IPS-15b (cell line): ENCODE data around the gene PLA2G10.
"Not testable (repeated sequence)": the region's sequence is repeated elsewhere in the genome, so short reads cannot be mapped to it uniquely, and the experiment has no call there.

Experiments
- H3K27me3 ChIP-seq: one replicate; pipeline ENCODE4 v1.6.1; 2013; ENCODE audit warnings: low read length; ENCODE audit not compliant: control insufficient read depth, insufficient read depth
- H3K36me3 ChIP-seq: one replicate; pipeline ENCODE4 v1.6.1; 2013; ENCODE audit warnings: low read length; ENCODE audit not compliant: control insufficient read depth, insufficient read depth
- H3K4me1 ChIP-seq: one replicate; pipeline ENCODE4 v1.6.1; 2013; ENCODE audit warnings: mild to moderate bottlenecking, low read length; ENCODE audit not compliant: control insufficient read depth, insufficient read depth
- H3K4me3 ChIP-seq: one replicate; pipeline ENCODE4 v1.5.1; 2013; ENCODE audit warnings: low read depth, low read length
- H3K9ac ChIP-seq: one replicate; pipeline ENCODE4 v1.6.1; 2013; ENCODE audit warnings: low read depth, mild to moderate bottlenecking, low read length
- H3K9me3 ChIP-seq: one replicate; pipeline ENCODE4 v1.6.1; 2013; ENCODE audit warnings: mild to moderate bottlenecking, low read length; ENCODE audit not compliant: control insufficient read depth, insufficient read depth

Gene PLA2G10

DNA sequence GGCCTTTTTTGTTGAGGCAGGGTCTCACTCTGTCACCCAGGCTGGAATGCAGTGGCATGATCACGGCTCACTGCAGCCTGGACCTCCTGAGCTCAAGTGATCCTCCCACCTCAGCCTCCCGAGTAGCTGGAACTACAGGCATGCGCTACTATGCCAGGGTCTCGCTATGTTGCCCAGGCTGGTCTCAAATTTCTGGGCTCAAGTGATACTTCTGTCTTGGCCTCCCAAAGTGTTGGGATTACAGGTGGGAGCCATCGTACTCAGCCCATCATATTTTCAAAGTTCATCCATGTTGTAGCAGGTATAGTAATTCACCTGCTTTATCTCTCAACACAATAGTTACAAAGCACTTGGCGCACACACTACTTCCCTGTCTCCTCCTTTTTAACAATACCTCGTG, 13.7 kb downstream of the PLA2G10 start:
- not testable (repeated sequence) for H3K4me1 ChIP-seq, H3K27me3 ChIP-seq, H3K4me3 ChIP-seq, H3K9me3 ChIP-seq, H3K36me3 ChIP-seq, H3K9ac ChIP-seq

- Histone ChIP-seq H3K4me1 (no peaks in the 10 kb centered on the region), H3K36me3 (peaks cover 2% of the 10 kb centered on the region), H3K9me3 (no peaks in the 10 kb centered on the region), H3K4me3 (no peak overlapping the region), H3K9ac (no peak overlapping the region), H3K27me3 (no peaks in the 10 kb centered on the region)
These were observed 15.2 kb downstream of the PLA2G10 start for GRCh38 chr16:14678748-14679497.

GRCh38 chr16:14677627-14678026, 16.5 kb downstream of the PLA2G10 start:
- Histone ChIP-seq H3K27me3 (no peaks in the 10 kb centered on the region), H3K9ac (no peak overlapping the region), H3K4me3 (no peak overlapping the region), H3K36me3 (peaks cover 2% of the 10 kb centered on the region), H3K4me1 (no peaks in the 10 kb centered on the region), H3K9me3 (no peaks in the 10 kb centered on the region)

DNA sequence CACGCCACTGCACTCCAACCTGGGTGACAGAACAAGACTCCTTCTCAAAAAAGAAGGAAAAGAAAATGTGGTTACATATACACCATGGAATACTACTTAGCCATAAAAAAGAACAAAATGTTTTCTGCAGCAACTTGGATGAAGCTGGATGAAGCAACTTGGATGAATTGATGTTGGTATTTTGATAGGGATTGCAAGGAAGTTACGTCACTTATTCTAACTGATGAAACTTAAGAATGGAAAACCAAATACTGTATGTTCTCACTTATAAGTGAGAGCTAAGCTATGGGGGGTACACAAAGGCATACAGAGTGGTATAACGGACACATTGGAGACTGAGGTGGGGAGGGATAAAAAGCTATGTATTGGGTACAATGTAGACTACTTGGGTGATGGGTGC, 17.5 kb downstream of the PLA2G10 start:
- Histone ChIP-seq H3K4me1 (no peaks in the 10 kb centered on the region), H3K36me3 (peaks cover 2% of the 10 kb centered on the region)

DNA sequence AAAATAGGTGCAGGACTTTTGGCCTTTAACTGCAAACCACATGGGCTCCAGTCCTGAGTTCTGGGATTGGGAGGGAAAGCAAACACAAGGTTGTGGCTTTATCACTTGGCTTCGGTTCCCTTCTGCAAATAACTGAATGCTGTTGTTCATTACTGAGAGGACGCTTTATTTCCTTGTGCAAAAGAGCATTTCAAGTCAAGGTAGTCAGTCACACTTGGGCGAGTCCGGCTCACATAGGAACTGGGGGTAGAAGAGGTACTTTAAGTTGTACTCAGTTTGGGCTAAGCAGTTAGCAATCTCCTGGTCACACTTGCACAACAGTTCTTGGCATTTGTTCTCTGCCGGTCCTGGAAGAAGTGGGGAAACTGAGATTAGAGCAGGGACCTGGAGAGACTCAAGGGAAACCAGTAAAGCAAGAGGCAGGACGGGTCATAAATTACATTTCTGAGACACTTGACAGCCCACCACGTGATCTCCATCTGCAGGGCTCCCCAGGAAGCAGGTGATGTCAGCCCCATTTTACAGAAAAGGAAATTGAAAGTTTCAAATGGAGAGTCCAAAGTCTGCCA, 21.6 kb downstream of the PLA2G10 start:
- H3K4me3 ChIP-seq = no peak overlapping the region
- no peak overlapping the region for H3K9ac ChIP-seq
- no peaks in the 10 kb centered on the region for H3K4me1 ChIP-seq
- no peaks in the 10 kb centered on the region for H3K9me3 ChIP-seq
- peaks cover 9% of the 10 kb centered on the region for H3K36me3 ChIP-seq
- H3K27me3 ChIP-seq = no peaks in the 10 kb centered on the region

More for the DNA sequence above, 17.5 kb downstream of the PLA2G10 start:
- no peak overlapping the region for H3K4me3 ChIP-seq
- no peak overlapping the region for H3K9ac ChIP-seq
- H3K9me3 ChIP-seq = no peaks in the 10 kb centered on the region
- no peaks in the 10 kb centered on the region for H3K27me3 ChIP-seq

- Histone ChIP-seq H3K4me3 (no peak overlapping the region), H3K9me3 (no peaks in the 10 kb centered on the region), H3K27me3 (no peaks in the 10 kb centered on the region)
These were observed 24.3 kb downstream of the PLA2G10 start for GRCh38 chr16:14669776-14670175.

GRCh38 chr16:14668556-14669223, 25.4 kb downstream of the PLA2G10 start:
- Histone ChIP-seq H3K27me3 (no peaks in the 10 kb centered on the region), H3K9ac (no peak overlapping the region), H3K4me1 (no peaks in the 10 kb centered on the region), H3K9me3 (no peaks in the 10 kb centered on the region), H3K4me3 (no peak overlapping the region), H3K36me3 (peaks cover 31% of the 10 kb centered on the region)

More at GRCh38 chr16:14669776-14670175, 24.3 kb downstream of the PLA2G10 start:
- no peak overlapping the region for H3K9ac ChIP-seq
- H3K36me3 ChIP-seq = peaks cover 25% of the 10 kb centered on the region
- H3K4me1 ChIP-seq = no peaks in the 10 kb centered on the region

GRCh38 chr16:14667347-14668266, 26.5 kb downstream of the PLA2G10 start:
- Histone ChIP-seq H3K4me1 (no peaks in the 10 kb centered on the region), H3K4me3 (no peak overlapping the region), H3K9ac (no peak overlapping the region), H3K36me3 (peaks cover 37% of the 10 kb centered on the region), H3K9me3 (no peaks in the 10 kb centered on the region), H3K27me3 (no peaks in the 10 kb centered on the region)

DNA sequence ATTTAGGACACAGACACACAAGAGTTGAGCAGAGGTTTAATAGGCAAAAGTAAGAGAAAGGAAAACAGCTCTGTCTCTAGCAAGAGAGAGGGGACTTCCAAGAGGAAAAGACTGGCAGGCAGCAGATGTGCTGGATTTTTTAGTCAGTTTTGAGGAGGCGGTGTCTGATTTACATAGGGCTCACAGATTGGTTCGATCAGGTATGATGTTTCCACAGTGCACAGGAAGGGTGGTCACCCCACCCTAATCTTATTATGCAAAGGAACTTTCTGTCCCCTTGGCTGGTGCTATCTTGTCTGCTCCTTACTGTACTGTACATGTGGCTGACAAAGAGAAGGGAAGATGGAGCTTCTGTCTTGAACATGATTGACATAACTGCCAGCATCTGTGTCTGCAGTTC, 36.0 kb downstream of the PLA2G10 start:
- H3K27me3 ChIP-seq = no peaks in the 10 kb centered on the region
- H3K9ac ChIP-seq = no peak overlapping the region
- H3K9me3 ChIP-seq = no peaks in the 10 kb centered on the region
- H3K4me3 ChIP-seq = no peak overlapping the region
- H3K36me3 ChIP-seq = peaks cover 51% of the 10 kb centered on the region
- H3K4me1 ChIP-seq = no peaks in the 10 kb centered on the region

- Histone ChIP-seq H3K4me3 (no peak overlapping the region), H3K9me3 (no peaks in the 10 kb centered on the region), H3K36me3 (peaks cover 62% of the 10 kb centered on the region), H3K9ac (no peak overlapping the region), H3K4me1 (no peaks in the 10 kb centered on the region), H3K27me3 (no peaks in the 10 kb centered on the region)
These were observed 41.4 kb downstream of the PLA2G10 start for GRCh38 chr16:14652726-14653125.

- Histone ChIP-seq H3K4me3 (no peak overlapping the region), H3K27me3 (no peaks in the 10 kb centered on the region), H3K9me3 (no peaks in the 10 kb centered on the region), H3K4me1 (no peaks in the 10 kb centered on the region), H3K9ac (no peak overlapping the region), H3K36me3 (peaks cover 59% of the 10 kb centered on the region)
These were observed 43.5 kb downstream of the PLA2G10 start for GRCh38 chr16:14650629-14651028.
